Measurements from ENCODE around the gene VSIR. TPM values are rescaled to one million over a fixed set of nuclear protein-coding genes. Genes with fewer than 3 reads are reported as not detected.

VSIR gene
- total RNA-seq, 1 experiment from 2014 or later: 3.6 TPM

- no TSS peak for BruUV-seq (replicated peaks)
- Mint-ChIP-seq H3K27ac (ENCODE audit: low read depth, unreplicated experiment) (no peak overlapping the region), H3K36me3 (ENCODE audit: insufficient read depth, unreplicated experiment) (no peaks in the 10 kb centered on the region), H3K27me3 (ENCODE audit: insufficient read depth, unreplicated experiment) (no peaks in the 10 kb centered on the region), H3K4me1 (ENCODE audit: insufficient read depth, unreplicated experiment) (peaks cover 8% of the 10 kb centered on the region), H3K4me3 (ENCODE audit: unreplicated experiment) (no peak overlapping the region), H3K9me3 (ENCODE audit: unreplicated experiment) (no peaks in the 10 kb centered on the region)
- TF ChIP-seq CTCF (IDR thresholded peaks at IDR 0.05; ENCODE audit: unreplicated experiment): no peak
- no peak for DNase-seq (ENCODE audit: unreplicated experiment)
- intact Hi-C loops (cut with micrococcal nuclease): no loop called here
- ChIA-PET CTCF (no interaction called here), POLR2A (no interaction called here)
Measured at GRCh38 chr10:71744897-71745663, 28.2 kb downstream of the VSIR start.

GRCh38 chr10:71743866-71744265, 29.5 kb downstream of the VSIR start:
- DNase-seq (ENCODE audit: unreplicated experiment): no peak
- CTCF ChIA-PET: interaction anchor here (0.9 kb wide), 1 partner anchor 9 kb away, joined by 3 read pairs; no protein-coding TSS in a partner anchor

GRCh38 chr10:71743089-71743838, 30.1 kb downstream of the VSIR start:
- no peak for TF ChIP-seq CTCF (IDR thresholded peaks at IDR 0.05; ENCODE audit: unreplicated experiment)

More at GRCh38 chr10:71743866-71744265, 29.5 kb downstream of the VSIR start:
- peaks cover 5% of the 10 kb centered on the region for H3K36me3 Mint-ChIP-seq (ENCODE audit: insufficient read depth, unreplicated experiment)
- TF ChIP-seq CTCF (IDR thresholded peaks at IDR 0.05; ENCODE audit: unreplicated experiment): no peak
- H3K27me3 Mint-ChIP-seq (ENCODE audit: insufficient read depth, unreplicated experiment): no peaks in the 10 kb centered on the region
- H3K4me1 Mint-ChIP-seq (ENCODE audit: insufficient read depth, unreplicated experiment): peaks cover 15% of the 10 kb centered on the region
- H3K9me3 Mint-ChIP-seq (ENCODE audit: unreplicated experiment): no peaks in the 10 kb centered on the region
- no TSS peak for BruUV-seq (replicated peaks)
- POLR2A ChIA-PET: no interaction called here
- no peak overlapping the region for H3K27ac Mint-ChIP-seq (ENCODE audit: low read depth, unreplicated experiment)
- H3K4me3 Mint-ChIP-seq (ENCODE audit: unreplicated experiment): no peak overlapping the region
- intact Hi-C loops (cut with micrococcal nuclease): no loop called here

More at GRCh38 chr10:71743089-71743838, 30.1 kb downstream of the VSIR start:
- Mint-ChIP-seq H3K27ac (ENCODE audit: low read depth, unreplicated experiment) (no peak overlapping the region), H3K27me3 (ENCODE audit: insufficient read depth, unreplicated experiment) (no peaks in the 10 kb centered on the region), H3K4me1 (ENCODE audit: insufficient read depth, unreplicated experiment) (peaks cover 15% of the 10 kb centered on the region), H3K36me3 (ENCODE audit: insufficient read depth, unreplicated experiment) (peaks cover 5% of the 10 kb centered on the region), H3K4me3 (ENCODE audit: unreplicated experiment) (no peak overlapping the region), H3K9me3 (ENCODE audit: unreplicated experiment) (no peaks in the 10 kb centered on the region)
- CTCF ChIA-PET: interaction anchor here (0.9 to 1.0 kb wide), 2 partner anchors 10 to 47 kb away, joined by 3 to 4 read pairs; no protein-coding TSS in a partner anchor
- POLR2A ChIA-PET: no interaction called here
- intact Hi-C loops (cut with micrococcal nuclease): no loop called here
- no TSS peak for BruUV-seq (replicated peaks)
- no peak for DNase-seq (ENCODE audit: unreplicated experiment)

Measured in MCF 10A (cell line).